Measurements from ENCODE around the gene VPS13D.

GRCh38 chr1:12353981-12354380, 124.2 kb downstream of the VPS13D start:
- TF ChIP-seq CTCF (IDR thresholded peaks at IDR 0.05; ENCODE audit: low read length) = no peak
- TF ChIP-seq EZH2phosphoT487 (IDR thresholded peaks at IDR 0.05; ENCODE audit: low read length) = no peak
- no peak for TF ChIP-seq EZH2 (optimal IDR thresholded peaks at IDR 0.05; ENCODE audit: low read depth, low read length)
